ENCODE measurements around the gene ZNF780B.
"Not testable (repeated sequence)": the region's sequence is repeated elsewhere in the genome, so short reads cannot be mapped to it uniquely, and the experiment has no call there.

The ZNF780B gene

GRCh38 chr19:40038047-40038446 lies 18.0 kb downstream of the ZNF780B start:
- DNase-seq (ENCODE audit: low read depth), result not testable (repeated sequence)

- DNase-seq (ENCODE audit: low read depth), result no peak
These were observed 20.0 kb downstream of the ZNF780B start for GRCh38 chr19:40035996-40036395.

- no peak for DNase-seq (ENCODE audit: low read depth)
These were observed 22.0 kb downstream of the ZNF780B start for GRCh38 chr19:40033989-40034560.

GRCh38 chr19:40026597-40026970 lies 29.4 kb downstream of the ZNF780B start:
- no peak for DNase-seq (ENCODE audit: low read depth)

GRCh38 chr19:40025938-40026596 lies 30.0 kb downstream of the ZNF780B start:
- no peak for DNase-seq (ENCODE audit: low read depth)

GRCh38 chr19:40023969-40024368 lies 32.1 kb downstream of the ZNF780B start:
- no peak for DNase-seq (ENCODE audit: low read depth)

GRCh38 chr19:40013991-40014390 lies 42.0 kb downstream of the ZNF780B start:
- DNase-seq (ENCODE audit: low read depth), result no peak

- no peak for DNase-seq (ENCODE audit: low read depth)
These were observed 46.4 kb downstream of the ZNF780B start for GRCh38 chr19:40009674-40010073.

- no peak for DNase-seq (ENCODE audit: low read depth)
These were observed 49.7 kb downstream of the ZNF780B start for GRCh38 chr19:40006273-40006691.

GRCh38 chr19:40005691-40006272 lies 50.2 kb downstream of the ZNF780B start:
- DNase-seq (ENCODE audit: low read depth), result no peak

GRCh38 chr19:39998501-39998900 lies 57.5 kb downstream of the ZNF780B start:
- no peak for DNase-seq (ENCODE audit: low read depth)

GRCh38 chr19:39997638-39998216 lies 58.3 kb downstream of the ZNF780B start:
- DNase-seq (ENCODE audit: low read depth), result no peak

- peak; percentile 86 for DNase-seq (ENCODE audit: low read depth)
These were observed 59.0 kb downstream of the ZNF780B start, which contains the start of gene ZNF546 for GRCh38 chr19:39996811-39997637. TSS of gene ZNF546 (plus strand) at chr19:39997060. CDS start at chr19:39998327, 1,267 bp downstream.

- no peak for DNase-seq (ENCODE audit: low read depth)
These were observed 59.7 kb downstream of the ZNF780B start for GRCh38 chr19:39996218-39996810.

GRCh38 chr19:39995794-39996193 lies 60.2 kb downstream of the ZNF780B start:
- DNase-seq (ENCODE audit: low read depth), result no peak

- no peak for DNase-seq (ENCODE audit: low read depth)
These were observed 61.7 kb downstream of the ZNF780B start for GRCh38 chr19:39994361-39994760.

- no peak for DNase-seq (ENCODE audit: low read depth)
These were observed 62.4 kb downstream of the ZNF780B start for GRCh38 chr19:39993605-39994004.

- no peak for DNase-seq (ENCODE audit: low read depth)
These were observed 68.4 kb downstream of the ZNF780B start for GRCh38 chr19:39987596-39987995.

- no peak for DNase-seq (ENCODE audit: low read depth)
These were observed 68.9 kb downstream of the ZNF780B start for GRCh38 chr19:39987167-39987566.

GRCh38 chr19:39986643-39987042 lies 69.4 kb downstream of the ZNF780B start:
- DNase-seq (ENCODE audit: low read depth), result no peak

- no peak for DNase-seq (ENCODE audit: low read depth)
These were observed 72.2 kb downstream of the ZNF780B start for GRCh38 chr19:39983695-39984300.

Data from stimulated activated CD8-positive, alpha-beta memory T cell treated with anti-CD3 and anti-CD28 coated beads, Interleukin-15, amount 100 ng/mL, for 1 hour (primary cell).